MM.1S (cell line): ENCODE data around the gene GAP43.

Source experiments
- CTCF ChIP-seq: fragments of 300-600 bp; sonication (generic); IDR thresholded peaks from 2 replicates; pipeline ENCODE4 v1.5.1; 2016; ENCODE audit warnings: antibody characterized with exemption, low read length, mixed read lengths
- EZH2 ChIP-seq: fragments of 300-600 bp; sonication (generic); optimal IDR thresholded peaks from 2 replicates; pipeline ENCODE3; 2017; ENCODE audit warnings: low read depth, mild to moderate bottlenecking, antibody characterized with exemption, low read length, mixed read lengths
- EZH2phosphoT487 ChIP-seq: fragments of 300-600 bp; sonication (generic); IDR thresholded peaks from 2 replicates; pipeline ENCODE4 v1.6.1; 2018; ENCODE audit warnings: antibody characterized with exemption, low read length

GRCh38 chr3:115624901-115625300 lies 1.6 kb downstream of the GAP43 start:
- TF ChIP-seq CTCF = no peak
- TF ChIP-seq EZH2 = no peak
- TF ChIP-seq EZH2phosphoT487 = no peak
